OCI-LY7 (cell line): ENCODE results near the gene FAM3B.

Experiments
- EZH2phosphoT487 ChIP-seq: fragments of 200-600 bp; sonication (generic); IDR thresholded peaks from 2 replicates; pipeline ENCODE4 v1.6.1; 2018; ENCODE audit warnings: low read depth, borderline replicate concordance, mild to moderate bottlenecking, mixed run types, antibody characterized with exemption, low read length, moderate library complexity, mixed read lengths
- TF ChIP-seq, protein P1 (sequence below): fragments of 200-600 bp; sonication (generic); conservative IDR thresholded peaks from 2 replicates; pipeline ENCODE4 v1.5.1; 2014; ENCODE audit warnings: mild to moderate bottlenecking, antibody characterized with exemption, low read length, moderate library complexity, mixed read lengths

DNA sequence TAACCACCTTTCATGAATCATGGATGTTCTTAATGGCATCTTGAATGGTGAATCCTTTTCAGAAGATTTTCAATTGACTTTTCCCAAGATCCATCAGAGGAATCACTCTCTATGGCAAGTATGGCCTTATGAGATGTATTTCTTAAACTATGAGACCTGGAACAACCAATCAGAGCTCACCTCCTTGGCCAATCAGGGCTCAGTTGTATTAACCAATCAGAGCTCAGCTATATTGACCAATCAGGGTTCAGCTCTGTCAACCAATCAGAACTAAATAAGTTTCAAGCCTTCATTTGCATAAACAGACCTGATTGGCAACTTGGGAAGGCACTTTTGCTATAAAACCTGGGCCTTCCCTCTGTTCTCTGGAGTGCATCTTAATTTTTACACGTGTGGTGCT, 13.6 kb upstream of the FAM3B start:
- no peak for TF ChIP-seq EZH2phosphoT487
- TF ChIP-seq, protein P1, sequence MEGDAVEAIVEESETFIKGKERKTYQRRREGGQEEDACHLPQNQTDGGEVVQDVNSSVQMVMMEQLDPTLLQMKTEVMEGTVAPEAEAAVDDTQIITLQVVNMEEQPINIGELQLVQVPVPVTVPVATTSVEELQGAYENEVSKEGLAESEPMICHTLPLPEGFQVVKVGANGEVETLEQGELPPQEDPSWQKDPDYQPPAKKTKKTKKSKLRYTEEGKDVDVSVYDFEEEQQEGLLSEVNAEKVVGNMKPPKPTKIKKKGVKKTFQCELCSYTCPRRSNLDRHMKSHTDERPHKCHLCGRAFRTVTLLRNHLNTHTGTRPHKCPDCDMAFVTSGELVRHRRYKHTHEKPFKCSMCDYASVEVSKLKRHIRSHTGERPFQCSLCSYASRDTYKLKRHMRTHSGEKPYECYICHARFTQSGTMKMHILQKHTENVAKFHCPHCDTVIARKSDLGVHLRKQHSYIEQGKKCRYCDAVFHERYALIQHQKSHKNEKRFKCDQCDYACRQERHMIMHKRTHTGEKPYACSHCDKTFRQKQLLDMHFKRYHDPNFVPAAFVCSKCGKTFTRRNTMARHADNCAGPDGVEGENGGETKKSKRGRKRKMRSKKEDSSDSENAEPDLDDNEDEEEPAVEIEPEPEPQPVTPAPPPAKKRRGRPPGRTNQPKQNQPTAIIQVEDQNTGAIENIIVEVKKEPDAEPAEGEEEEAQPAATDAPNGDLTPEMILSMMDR = no peak
